HL-60 (cell line): ENCODE data around the gene WDR55.
"Not testable (repeated sequence)": the region's sequence is repeated elsewhere in the genome, so short reads cannot be mapped to it uniquely, and the experiment has no call there.

Experiments
- DNase-seq, 2 experiments: peaks; one replicate each; pipeline ENCODE4 v3.0.0-alpha.2; 2010 to 2020; ENCODE audit warnings: low read depth in 1 of 2, low spot score in 1 of 2
- H3K27ac ChIP-seq: fragments of 250-450 bp; sonication (Bioruptor Pico); replicated peaks from 2 replicates; pipeline ENCODE4 v1.5.1; 2020; ENCODE audit warnings: mild to moderate bottlenecking, moderate library complexity
- H3K27me3 ChIP-seq: fragments of 250-450 bp; sonication (Bioruptor Pico); 2 replicates; pipeline ENCODE4 v1.5.1; 2021; ENCODE audit warnings: mild to moderate bottlenecking, moderate library complexity; ENCODE audit not compliant: insufficient read depth, poor library complexity, severe bottlenecking
- H3K4me3 ChIP-seq: replicated peaks from 2 replicates; pipeline ENCODE4 v1.5.1; 2011; ENCODE audit warnings: mild to moderate bottlenecking, control low read depth, low read length; ENCODE audit not compliant: insufficient read depth
- CTCF ChIP-seq: IDR thresholded peaks from one replicate; pipeline ENCODE4 v1.5.1; 2011; ENCODE audit warnings: low read length, control low read depth, inconsistent platforms; ENCODE audit not compliant: insufficient read depth
- GABPA ChIP-seq: IDR thresholded peaks from 2 replicates; pipeline ENCODE4 v1.6.1; 2012; ENCODE audit warnings: low read depth
- POLR2AphosphoS5 ChIP-seq: IDR thresholded peaks from 2 replicates; pipeline ENCODE4 v1.6.1; 2012; ENCODE audit warnings: low read depth
- REST ChIP-seq: IDR thresholded peaks from 2 replicates; pipeline ENCODE4 v1.6.1; 2012; ENCODE audit warnings: low read depth; ENCODE audit not compliant: insufficient replicate concordance
- SPI1 ChIP-seq: IDR thresholded peaks from 2 replicates; pipeline ENCODE4 v1.6.1; 2012; ENCODE audit warnings: low read depth, mild to moderate bottlenecking, borderline replicate concordance

WDR55 gene

GRCh38 chr5:140647042-140647419, 17.7 kb upstream of the WDR55 start:
- H3K27ac ChIP-seq: peak overlapping the region; percentile 79
- H3K27me3 ChIP-seq: no peaks in the 10 kb centered on the region

GRCh38 chr5:140658870-140659269, 5.8 kb upstream of the WDR55 start:
- no peak overlapping the region for H3K27ac ChIP-seq
- no peaks in the 10 kb centered on the region for H3K27me3 ChIP-seq
- DNase-seq: no peak
- H3K4me3 ChIP-seq: no peak overlapping the region
- TF ChIP-seq POLR2AphosphoS5: no peak
- TF ChIP-seq REST: no peak
- no peak for TF ChIP-seq CTCF

More at GRCh38 chr5:140647042-140647419, 17.7 kb upstream of the WDR55 start:
- DNase-seq: no peak
- H3K4me3 ChIP-seq: peak overlapping the region; percentile 81
- TF ChIP-seq CTCF (no peak), REST (no peak), GABPA (no peak), SPI1 (no peak), POLR2AphosphoS5 (no peak)

GRCh38 chr5:140660371-140660770, 4.3 kb upstream of the WDR55 start:
- DNase-seq, H3K27me3 ChIP-seq, H3K27ac ChIP-seq, H3K4me3 ChIP-seq: not testable (repeated sequence)

- no peak for DNase-seq
- peak overlapping the region; percentile 80 for H3K27ac ChIP-seq
- no peak for TF ChIP-seq SPI1
- TF ChIP-seq REST: no peak
- TF ChIP-seq POLR2AphosphoS5: no peak
- H3K4me3 ChIP-seq: peak overlapping the region; percentile 87
- H3K27me3 ChIP-seq: no peaks in the 10 kb centered on the region
Observed at GRCh38 chr5:140664030-140664358, 710 bp upstream of the WDR55 start.

- DNase-seq, H3K27me3 ChIP-seq, H3K4me3 ChIP-seq, H3K27ac ChIP-seq: not testable (repeated sequence)
Observed at GRCh38 chr5:140671035-140671434, 6.3 kb downstream of the WDR55 start.
